NCI-H1048 (cell line): Measurements from ENCODE around the gene MAD1L1.

Experiments used
- DNase-seq: peaks from one replicate; lab custom pipeline; 2025; lab: John Stamatoyannopoulos, UW

MAD1L1 gene

DNA sequence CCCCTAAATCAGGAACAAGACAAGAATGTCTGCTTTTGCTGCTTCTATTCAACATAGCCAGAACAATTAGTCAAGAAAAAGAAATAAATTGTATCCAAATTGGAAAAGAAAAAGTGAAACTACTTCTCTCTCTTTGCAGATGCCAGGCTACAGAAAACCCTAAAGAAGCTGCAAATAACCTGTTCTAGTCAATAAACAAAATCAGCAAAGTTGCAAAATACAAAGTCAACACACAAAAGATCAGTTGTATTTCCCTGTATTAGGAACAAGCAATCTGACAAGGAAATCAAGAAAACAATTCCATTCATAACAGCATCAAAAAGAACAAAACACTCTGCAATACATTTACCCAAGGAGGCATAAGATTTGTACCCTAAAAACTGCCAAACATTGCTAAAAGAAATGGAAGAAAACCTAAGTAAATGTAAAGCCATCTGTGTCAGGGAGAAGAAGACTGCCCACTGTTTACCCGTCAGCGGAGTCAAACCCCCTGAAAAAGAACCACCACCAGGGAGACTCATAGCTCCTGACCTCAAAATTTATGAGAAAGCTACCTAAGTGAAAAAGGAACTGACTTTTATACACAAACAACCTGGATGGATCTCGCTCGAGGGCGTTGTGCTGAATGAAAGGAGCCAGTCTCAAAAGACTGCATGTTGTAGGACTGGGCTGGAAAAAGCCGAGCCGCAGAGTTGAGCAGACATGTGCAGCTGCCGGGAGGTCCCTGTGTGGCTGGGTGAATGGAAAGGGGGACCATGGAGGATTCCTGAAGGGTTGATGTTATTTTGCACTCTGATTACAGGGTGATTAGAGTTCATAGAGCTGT, 263.1 kb downstream of the MAD1L1 start:
- no peak for DNase-seq

DNA sequence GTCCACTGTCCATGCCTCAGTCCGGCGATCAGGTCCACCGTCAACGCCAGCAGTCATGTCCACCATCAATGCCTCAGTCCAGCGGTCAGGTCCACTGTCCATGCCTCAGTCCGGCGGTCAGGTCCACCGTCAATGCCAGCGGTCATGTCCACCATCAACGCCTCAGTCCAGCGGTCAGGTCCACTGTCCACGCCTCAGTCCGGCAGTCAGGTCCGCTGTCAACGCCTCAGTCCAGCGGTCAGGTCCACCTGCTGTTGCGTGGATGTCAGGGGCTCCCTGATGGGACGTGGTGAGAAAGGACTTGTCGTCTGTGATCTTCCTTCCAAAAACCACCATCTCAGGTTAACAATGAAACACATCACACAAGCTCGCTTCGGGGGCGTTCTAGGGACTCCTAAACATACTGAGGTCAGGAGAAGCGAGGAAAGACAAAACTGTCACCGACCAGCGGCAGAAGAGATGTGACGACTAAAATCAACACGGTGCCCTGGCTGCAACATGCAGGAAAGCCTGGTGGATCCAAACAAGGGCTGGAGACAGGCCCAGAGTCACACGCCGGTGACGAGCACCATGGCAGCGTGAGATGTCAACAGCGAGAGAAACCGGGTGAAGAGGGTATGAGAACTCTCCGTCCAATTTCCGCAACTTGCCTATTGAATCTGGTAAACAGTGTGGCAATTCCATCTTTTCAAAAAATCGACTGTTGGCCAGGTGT, 264.2 kb downstream of the MAD1L1 start:
- no peak for DNase-seq

DNA sequence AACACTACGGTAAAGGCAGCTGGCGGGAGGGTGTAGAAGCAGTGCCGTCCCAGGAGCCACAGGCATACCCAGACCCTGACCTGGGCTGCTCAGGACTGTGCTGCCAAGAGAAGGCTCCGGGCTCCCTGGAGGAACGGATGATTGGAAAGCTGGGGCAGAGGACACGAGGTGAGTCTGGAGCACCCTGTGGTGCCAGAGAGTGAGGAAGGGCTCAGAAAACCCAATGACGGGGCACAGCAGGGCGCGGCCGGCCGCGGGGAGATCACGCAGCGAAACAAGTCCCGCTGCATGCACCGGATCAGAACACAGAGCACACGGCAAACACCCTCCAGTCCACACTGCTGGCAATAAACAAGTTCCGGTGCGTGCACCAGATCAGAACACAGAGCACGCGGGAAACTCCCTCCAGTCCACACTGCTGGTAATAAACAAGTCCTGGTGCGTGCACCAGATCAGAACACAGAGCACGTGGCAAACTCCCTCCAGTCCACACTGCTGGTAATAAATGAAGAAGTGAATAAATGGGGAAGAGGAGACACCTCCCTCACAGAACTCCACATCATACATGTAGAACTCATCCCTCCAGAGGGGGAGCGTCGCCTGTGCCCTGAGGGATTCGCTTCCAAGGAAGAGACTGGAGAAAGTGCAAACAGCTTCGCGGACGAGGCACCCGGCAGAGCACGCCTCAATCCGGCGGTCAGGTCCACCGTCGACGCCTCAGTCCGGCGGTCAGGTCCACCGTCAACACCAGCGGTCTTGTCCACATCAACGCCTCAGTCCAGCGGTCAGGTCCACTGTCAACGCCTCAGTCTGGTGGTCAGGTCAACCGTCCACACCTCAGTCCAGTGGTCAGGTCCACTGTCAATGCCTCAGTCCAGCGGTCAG, 265.0 kb downstream of the MAD1L1 start:
- DNase-seq, result no peak

DNA sequence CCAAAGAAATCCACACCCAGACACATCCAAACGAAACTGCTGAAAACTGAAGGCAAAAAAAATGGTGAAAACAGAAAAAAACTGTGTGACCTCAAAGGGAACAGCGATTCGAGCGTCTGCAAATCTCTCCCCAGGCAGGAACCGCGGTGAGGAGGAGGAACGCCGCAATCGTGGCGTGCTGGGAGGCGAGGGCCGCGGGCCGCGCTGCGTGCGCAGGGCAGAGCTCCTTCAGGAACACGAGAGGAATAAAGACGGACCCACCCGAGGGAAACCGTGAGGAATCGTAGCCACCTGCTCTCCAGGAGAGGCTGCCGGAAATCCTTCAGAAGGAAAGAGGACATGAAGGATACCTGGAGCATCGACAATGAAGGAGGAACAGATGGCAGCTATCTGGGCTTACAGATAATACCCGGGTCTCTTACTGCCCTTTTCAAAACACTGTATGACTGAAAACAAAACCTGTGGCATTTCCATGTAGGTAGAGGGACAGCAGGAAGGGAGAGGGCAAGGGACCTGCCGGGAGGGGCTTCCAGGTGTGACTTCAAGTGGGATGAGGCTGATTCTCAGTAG, 266.0 kb downstream of the MAD1L1 start:
- DNase-seq, result no peak

DNA sequence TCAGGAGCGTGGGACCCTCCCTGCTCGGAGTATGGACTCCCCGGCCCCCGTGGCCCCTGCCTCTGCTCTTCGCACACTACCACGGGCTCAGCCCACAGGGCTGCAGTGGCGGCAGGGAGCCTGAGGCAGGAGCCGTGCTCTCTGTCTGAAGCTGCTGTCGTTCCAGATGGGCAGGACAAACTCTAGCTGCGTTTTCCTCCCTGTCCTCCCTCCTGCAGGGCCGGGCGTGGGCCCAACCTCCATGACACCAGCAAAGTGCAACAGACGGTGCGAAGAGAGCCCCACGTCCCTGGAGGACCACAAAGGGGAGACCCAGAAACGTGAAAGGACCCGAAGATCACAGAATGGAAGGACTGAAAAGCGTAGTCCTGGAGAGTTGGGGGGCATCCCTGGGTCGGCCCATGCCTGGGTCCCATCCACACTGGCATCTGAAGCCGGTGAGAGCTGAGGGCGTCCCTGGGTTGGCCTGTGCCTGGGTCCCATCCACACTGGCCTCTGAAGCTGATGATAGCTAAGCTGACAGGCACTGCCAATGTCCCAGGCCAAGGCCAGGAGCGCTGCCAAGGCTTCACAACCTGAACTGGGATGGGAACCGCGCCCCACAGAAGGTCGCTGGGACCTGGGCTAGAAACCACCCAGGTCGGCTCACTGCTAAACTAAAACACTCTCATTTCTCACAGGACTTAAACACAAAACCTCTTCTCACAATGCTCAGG, 267.0 kb downstream of the MAD1L1 start:
- no peak for DNase-seq

DNA sequence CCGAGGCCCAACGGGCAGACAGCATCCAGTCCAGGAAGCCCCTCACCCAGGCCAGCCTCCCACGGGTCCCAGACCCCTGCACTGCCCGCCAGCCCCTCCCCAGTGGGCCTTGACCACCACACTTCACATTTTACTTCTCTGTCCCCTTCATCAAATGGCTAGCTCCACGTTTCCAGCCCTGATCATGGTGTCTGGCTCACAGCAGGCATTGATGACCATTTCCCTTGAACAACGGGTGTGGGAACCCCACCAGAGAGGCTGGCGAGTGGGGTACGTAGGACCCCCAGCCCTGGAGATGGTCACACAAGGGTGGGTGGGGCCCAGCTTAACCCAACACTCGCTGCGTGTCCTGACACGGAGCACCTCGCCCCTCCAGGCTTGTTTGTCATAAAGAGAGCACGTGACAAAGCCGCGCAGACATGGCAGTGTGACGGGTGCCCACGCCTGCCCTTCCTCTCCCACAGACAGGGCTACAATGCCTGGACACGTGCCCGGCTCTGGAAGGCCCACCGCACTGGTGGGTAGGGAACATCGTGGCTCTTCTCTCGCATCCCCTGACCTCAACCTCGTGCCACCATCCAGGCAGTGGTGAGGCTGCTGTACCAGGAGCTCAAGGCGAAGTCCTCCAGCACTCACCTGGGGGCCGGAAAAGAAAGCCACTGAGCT, 267.7 kb downstream of the MAD1L1 start:
- DNase-seq, result no peak

DNA sequence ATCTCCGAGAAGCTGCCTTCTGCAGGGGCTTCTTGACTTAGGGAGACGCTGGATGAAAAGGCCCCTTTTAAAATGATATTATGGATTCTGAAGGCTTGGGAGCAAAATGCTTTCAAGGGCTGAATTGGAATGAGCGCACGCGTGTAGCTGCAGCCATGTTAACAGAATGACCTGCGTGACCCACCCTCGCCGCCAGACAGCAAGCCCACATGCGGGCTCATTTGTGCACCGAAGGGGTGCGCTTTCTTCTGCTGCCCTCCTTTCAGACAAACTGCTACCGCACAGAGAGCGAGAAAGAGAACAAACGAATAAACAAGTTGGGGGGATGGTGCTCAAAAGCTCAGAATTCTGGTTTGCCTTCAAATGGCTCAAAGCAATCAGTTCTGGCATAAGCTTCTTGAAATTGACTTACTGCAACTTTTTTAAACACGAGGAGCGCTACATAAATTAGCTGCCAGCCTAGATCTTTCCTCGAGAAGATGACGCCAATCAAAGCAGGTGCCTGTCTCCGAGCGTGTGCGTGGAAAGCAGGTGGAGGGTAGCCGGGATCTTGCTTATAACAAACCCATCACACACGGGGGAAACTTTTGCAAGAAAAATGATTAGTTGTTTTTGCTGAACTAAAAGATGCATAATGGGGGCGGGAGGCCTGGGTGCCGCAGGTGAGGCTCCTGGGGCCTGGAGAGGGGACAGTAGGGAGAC, 268.4 kb downstream of the MAD1L1 start:
- DNase-seq, result no peak

DNA sequence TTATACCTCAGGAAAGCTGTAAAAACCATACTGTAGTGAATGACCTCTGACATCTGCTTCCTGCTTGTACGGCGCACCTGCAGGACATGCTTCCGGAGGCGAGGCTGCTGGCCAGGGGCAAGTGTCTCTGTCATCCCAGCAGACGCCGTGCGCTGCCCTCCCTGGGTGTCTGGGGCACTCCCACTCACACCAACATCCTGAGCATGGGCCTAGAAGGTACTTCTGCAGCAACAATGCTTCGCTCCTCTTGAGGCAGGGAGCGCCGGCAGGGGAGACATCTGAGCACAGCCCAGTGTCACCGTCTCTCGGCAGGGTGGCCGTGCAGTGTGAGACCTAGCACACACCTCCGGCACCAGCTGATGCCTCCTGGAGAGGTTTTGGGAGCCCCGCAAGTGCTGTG, 269.2 kb downstream of the MAD1L1 start:
- DNase-seq, result no peak

DNA sequence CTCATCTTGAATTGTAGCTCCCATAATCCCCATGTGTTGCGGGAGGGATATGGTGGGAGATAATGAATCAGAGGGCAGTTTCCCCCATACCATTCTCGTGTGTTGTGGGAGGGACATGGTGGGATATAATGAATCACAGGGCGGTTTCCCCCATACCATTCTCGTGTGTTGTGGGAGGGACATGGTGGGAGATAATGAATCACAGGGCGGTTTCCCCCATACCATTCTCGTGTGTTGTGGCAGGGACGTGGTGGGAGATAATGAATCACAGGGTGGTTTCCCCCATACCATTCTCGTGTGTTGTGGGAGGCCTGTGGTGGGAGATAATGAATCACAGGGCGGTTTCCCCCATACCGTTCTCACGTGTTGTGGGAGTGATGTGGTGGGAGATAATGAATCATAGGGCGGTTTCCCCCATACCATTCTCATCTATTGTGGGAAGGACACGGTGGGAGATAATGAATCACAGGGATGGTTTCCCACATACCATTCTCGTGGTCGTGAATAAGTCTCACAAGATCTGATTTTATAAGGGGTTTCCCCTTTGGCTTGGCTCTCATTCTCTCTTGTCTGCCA, 271.0 kb downstream of the MAD1L1 start:
- DNase-seq, result no peak

DNA sequence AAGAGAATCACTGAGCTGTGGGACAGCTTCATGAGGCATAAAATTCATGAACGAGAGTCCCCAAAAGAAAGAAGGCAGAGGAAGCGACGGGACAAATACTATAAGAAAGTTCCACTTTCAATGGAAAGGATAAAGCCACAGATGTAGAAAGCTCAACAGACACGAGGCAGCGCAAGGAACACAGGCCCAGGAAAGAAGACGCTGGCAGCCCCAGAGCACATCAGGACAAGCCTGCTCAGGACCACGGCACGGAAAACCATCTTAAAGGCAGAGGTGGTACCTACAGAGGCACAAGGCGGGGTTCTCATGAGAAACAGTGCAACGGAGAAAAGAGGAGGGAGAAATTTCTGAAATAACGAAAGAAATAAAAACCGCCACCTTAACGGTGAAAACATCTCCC, 273.4 kb downstream of the MAD1L1 start:
- DNase-seq, result no peak

DNA sequence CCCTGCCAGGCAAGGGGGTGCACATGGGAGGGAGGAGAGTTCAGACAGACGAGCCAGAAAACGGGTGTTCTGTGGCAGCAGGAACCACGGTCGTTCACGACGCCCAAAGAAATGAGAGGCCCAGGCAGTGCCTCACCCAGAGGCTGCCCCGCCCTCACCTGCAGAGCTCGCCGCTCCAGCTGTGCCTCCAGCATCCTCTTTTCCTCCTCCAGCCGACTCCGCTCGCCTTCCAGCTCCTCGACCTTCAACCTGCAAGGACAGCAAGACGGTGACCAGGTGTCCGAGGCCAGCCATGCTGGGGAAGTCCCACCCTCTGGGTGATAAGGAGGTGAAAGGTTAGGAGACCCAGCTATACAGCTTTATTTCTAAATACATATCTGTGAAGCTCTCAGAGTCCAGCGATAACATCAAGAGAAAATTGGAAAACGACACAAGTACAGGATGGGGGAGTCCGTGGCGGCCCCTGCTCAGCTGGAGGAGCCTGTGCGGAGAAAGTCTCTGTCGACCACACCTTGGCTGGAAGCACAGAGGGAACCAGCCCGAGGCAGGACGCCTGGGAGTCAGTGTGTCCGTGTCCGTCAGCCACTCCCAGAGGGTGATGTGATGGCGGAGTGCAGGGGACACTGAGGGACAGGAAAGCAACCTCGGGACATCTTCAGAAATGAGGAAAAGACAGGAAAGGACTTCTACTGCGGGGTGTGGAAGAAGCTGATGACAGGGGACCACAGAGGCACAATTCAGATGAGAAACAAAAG, 275.1 kb downstream of the MAD1L1 start:
- DNase-seq, result no peak

DNA sequence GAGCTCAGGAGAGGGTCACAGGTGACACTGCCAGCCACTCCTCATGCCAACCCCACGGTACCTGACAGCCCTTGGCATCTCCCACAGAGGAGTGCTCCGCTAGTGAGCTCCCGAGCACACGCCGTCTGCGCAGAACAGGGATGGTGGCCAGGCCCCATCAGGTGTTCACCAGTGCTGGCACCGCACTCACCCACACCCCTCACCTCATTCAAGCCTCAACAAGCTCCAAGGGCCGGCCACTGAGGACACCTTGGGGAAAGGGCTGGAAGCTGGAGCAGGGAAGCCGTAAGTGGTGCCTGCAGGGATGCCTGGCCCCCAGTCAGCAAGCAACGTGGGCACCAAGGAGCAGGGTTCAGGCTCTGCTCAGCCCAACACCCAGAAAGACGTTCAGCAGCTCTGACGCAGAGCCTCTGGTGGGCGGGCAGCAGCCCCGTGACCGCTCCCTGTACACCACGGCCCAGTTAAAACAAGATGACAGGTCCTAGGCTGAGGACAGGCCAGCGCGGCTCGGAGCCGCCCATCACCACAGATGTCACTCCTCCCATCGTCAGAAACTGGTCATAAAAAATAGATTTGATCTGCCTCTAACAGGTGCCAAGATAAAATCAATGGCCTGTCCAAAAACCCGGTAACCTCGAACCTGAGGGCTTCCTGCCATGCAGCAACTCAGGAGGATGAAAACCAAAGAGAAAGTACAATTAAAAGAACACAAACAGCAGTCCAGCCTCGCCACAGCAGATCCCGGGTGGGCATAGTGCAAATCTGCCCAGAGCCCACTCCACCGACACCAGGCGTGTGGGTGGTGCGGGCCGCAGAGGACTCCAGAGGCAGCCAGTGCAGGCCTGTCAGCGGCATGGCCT, 275.9 kb downstream of the MAD1L1 start:
- no peak for DNase-seq

DNA sequence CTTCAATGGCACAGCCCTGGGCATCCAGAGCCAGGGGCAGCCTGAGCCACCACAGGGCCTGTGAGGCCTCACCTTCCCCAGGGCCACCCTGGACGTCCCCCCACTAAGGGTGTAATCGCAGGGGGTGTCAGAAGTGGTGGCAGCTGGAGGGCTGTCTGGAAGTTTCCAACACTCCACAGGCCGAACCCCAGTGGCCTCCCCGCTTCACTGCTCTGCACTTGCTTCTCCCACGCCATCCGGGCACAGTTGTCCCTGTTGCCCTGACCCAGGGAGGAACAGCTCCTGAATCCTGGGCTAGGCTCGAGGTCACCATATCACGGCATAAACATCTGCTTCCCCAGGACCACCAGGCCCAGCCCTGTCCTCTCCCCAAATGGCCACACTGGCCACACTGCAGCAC, 276.6 kb downstream of the MAD1L1 start:
- no peak for DNase-seq

DNA sequence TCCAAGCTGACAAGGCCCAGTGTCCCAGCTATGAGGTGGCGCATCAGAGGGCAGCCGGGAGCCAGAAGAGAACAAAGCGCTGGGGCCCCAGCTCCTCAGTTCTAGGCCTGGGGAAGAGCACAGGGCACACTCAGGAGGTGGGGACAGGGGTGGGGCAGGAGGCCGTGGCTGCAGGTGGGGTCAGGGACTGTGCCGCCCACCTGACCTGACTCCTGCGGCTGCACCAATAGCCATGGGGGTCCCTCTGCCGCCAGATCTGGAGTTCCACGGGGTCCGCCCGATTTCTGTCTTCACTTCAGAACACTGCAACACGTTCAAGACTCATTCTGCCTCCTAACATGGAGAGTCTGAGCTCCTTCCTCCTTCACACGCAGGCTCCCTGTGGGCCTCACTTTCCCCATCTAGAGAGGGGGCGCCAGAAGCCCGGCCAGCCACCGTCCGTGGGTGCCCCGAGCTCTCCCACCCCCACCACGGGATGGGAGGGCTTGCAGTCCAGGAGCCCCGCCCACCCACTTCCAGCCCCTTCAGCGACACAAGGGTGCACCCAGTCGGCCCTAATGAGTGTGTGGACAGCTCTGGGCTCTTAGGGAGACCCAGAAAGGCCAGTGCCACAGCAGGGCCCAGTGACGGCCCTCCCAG, 278.3 kb downstream of the MAD1L1 start:
- DNase-seq, result no peak

DNA sequence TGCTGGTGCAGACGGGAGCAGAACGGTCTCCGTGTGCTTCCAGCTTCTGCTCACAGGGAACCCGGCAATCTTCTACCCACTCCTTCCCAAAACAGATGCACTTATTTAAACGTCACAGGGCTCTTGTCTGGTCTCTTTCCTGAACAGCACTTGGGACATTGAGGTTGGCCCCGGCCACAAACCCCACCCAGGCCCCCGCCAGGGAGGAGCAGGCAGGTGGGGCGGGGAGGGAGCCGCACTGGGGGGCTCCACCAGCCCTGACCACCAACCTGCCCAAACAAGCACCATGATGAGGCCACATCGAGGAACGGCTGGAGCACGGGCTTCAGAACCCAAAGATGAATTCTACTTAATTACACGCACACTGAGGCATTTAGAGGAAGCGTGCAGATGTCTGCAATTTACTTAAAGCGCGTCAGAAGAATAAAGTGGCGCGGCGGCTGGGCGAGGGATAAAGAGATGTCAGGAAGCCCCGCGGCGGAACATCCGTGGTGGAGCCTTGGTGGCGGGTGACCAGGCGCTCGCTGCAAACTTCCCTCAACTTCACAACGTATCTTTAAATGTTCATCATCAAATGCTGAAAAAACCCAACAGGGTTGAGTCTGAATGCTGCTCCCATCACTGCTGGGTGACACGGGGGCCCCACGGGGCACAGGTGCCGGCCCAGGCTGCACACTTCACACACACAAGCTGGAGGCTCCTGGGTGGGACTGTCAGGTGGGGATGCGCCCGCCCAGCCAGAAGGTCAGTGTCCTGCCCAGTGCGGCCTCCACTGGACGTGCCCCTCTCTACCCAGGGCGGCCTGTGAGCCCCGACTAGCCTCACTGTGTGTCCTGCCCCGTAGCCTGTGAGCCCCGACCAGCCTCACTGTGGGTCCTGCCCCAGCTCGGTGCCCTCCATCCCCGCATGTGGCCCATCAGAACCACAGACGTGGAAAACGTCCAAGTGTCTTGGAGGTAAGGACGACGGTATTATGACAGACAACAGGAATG, 279.2 kb downstream of the MAD1L1 start:
- DNase-seq, result no peak

DNA sequence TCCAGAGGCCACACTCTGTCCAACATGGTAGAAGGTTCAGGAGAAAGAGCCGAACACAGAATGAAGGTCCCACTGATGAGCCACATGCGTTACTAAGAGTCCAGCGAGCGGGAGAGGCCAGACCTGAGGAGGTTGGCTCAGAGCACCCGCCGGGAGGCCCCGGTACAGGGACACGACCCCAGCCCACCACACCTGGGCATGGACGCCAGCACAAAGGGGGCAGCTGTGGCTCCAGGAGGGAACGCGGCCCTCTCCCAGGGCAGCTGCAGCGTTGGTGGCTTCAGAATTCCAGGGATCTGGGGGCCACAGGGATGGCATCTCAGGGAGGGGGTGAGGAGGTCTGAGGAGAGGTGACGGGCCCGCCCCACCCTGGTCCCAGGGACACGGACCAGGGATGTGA, 280.0 kb downstream of the MAD1L1 start:
- no peak for DNase-seq
